ENCODE results near the gene HSD17B1.

Gene HSD17B1

DNA sequence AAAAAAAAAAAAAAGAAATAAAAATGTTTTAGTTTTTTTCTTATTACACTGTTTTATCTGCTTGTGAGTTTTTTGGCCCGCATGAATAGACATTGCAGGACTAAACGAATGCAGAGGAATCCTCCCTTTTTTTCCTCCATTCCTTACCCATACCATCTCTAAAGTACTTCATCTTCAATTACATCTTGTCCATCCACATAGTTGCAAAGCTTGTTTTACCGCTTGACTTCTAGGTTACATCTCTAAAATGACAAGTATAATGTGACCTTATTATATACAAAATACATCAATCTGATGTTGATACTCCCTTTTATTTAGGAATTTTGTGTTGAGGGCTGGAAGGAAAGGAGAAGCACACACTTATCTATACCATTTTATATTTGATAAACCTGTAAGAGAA, 43.7 kb downstream of the HSD17B1 start:
- no peaks in the 10 kb centered on the region for H3K27me3 ChIP-seq (replicated peaks; ENCODE audit: control insufficient read depth, insufficient read depth, low read length)
- no peak overlapping the region for H3K4me3 ChIP-seq (ENCODE audit: low read length)
- H3K36me3 ChIP-seq (ENCODE audit: control insufficient read depth, insufficient read depth, low read length, severe bottlenecking), result peaks cover 8% of the 10 kb centered on the region
- peaks cover 10% of the 10 kb centered on the region for H3K4me1 ChIP-seq (ENCODE audit: control insufficient read depth, insufficient read depth, low read length)
- DNase-seq (ENCODE audit: low read depth), result no peak
- H3K9me3 ChIP-seq (ENCODE audit: control insufficient read depth, low read length), result no peaks in the 10 kb centered on the region
- H3K9ac ChIP-seq (ENCODE audit: low read length), result no peak overlapping the region

- Histone ChIP-seq H3K9me3 (ENCODE audit: control insufficient read depth, low read length) (no peaks in the 10 kb centered on the region), H3K36me3 (ENCODE audit: control insufficient read depth, insufficient read depth, low read length, severe bottlenecking) (peaks cover 2% of the 10 kb centered on the region), H3K4me1 (ENCODE audit: control insufficient read depth, insufficient read depth, low read length) (peaks cover 10% of the 10 kb centered on the region), H3K9ac (ENCODE audit: low read length) (no peak overlapping the region), H3K4me3 (ENCODE audit: low read length) (no peak overlapping the region), H3K27me3 (replicated peaks; ENCODE audit: control insufficient read depth, insufficient read depth, low read length) (no peaks in the 10 kb centered on the region)
- no peak for DNase-seq (ENCODE audit: low read depth)
Observed at GRCh38 chr17:42598905-42599304, 46.2 kb downstream of the HSD17B1 start.

- Histone ChIP-seq H3K4me3 (ENCODE audit: low read length) (no peak overlapping the region), H3K9ac (ENCODE audit: low read length) (no peak overlapping the region), H3K27me3 (replicated peaks; ENCODE audit: control insufficient read depth, insufficient read depth, low read length) (no peaks in the 10 kb centered on the region), H3K4me1 (ENCODE audit: control insufficient read depth, insufficient read depth, low read length) (peaks cover 16% of the 10 kb centered on the region), H3K9me3 (ENCODE audit: control insufficient read depth, low read length) (no peaks in the 10 kb centered on the region), H3K36me3 (ENCODE audit: control insufficient read depth, insufficient read depth, low read length, severe bottlenecking) (no peaks in the 10 kb centered on the region)
- DNase-seq (ENCODE audit: low read depth), result no peak
Observed at GRCh38 chr17:42603318-42603717, 50.6 kb downstream of the HSD17B1 start.

Data from adipocyte (in vitro differentiated cells).